Heart left ventricle (tissue), 16 donors: ENCODE results near the gene ATP1A2. TPM values are rescaled to one million over a fixed set of nuclear protein-coding genes. Genes with fewer than 3 reads are reported as not detected.

ENCODE experiments used
- ATAC-seq, 4 donors: fragments of 200-7000 bp; cut with Tn5 transposase; one replicate each; pipeline ENCODE4 v1.9.1; 2020 to 2022; ENCODE audit warnings: moderate library complexity in 4 of 4, mild to moderate bottlenecking in 3 of 4, moderate number of reproducible peaks in 1 of 4
- DNase-seq, 5 donors: peaks; one replicate each; pipeline ENCODE4 v3.0.0-alpha.2; 2020
- H3K27ac ChIP-seq, 12 donors: fragments of 200-600 bp; sonication (generic) in 4 of 12; one replicate each; pipeline versions ENCODE4 v1.5.0 to v1.8.0; 2016 to 2022; ENCODE audit warnings: mild to moderate bottlenecking in 2 of 12
- H3K27me3 ChIP-seq, 9 donors: fragments of 200-600 bp; sonication (generic) in 2 of 9; one replicate each; pipeline versions ENCODE4 v1.5.1 to v1.8.0; 2016 to 2022; ENCODE audit warnings: mild to moderate bottlenecking in 3 of 9
- H3K36me3 ChIP-seq, 9 donors: fragments of 200-600 bp; sonication (generic) in 2 of 9; one replicate each; pipeline versions ENCODE4 v1.5.0 to v1.8.0; 2018 to 2022; ENCODE audit warnings: mild to moderate bottlenecking in 2 of 9
- H3K4me1 ChIP-seq, 12 donors: fragments of 200-600 bp; sonication (generic) in 4 of 12; one replicate each; pipeline versions ENCODE4 v1.5.0 to v1.8.0; 2016 to 2022; ENCODE audit warnings: mild to moderate bottlenecking in 3 of 12
- H3K4me3 ChIP-seq, 12 donors: fragments of 200-600 bp; sonication (generic) in 4 of 12; one replicate each; pipeline versions ENCODE4 v1.5.0 to v1.8.0; 2017 to 2022; ENCODE audit warnings: mild to moderate bottlenecking in 9 of 12, moderate library complexity in 4 of 12
- H3K9me3 ChIP-seq, 12 donors: fragments of 200-600 bp; sonication (generic) in 4 of 12; one replicate each; pipeline versions ENCODE4 v1.5.0 to v1.8.0; 2016 to 2022; ENCODE audit warnings: mild to moderate bottlenecking in 1 of 12
- POLR2A ChIP-seq, 2 donors: fragments of 450-650 bp; IDR thresholded peaks; one replicate each; pipeline ENCODE4 v1.6.1; 2017; ENCODE audit warnings: antibody characterized with exemption in 2 of 2, mild to moderate bottlenecking in 2 of 2, moderate library complexity in 2 of 2
- WGBS, 4 donors: extraction: QIAGEN DNeasy Blood & Tissue Kit in 2 of 4; methylation state at CpG; one replicate each; pipeline versions ENCODE4 v1.1.5 to v1.1.7; 2013 to 2018; 5-methylcytosine and 5-hydroxymethylcytosine counted together
- intact Hi-C, 10 donors: fragments of 100-400 bp; cut with DNase I; formaldehyde crosslinking; loops; one replicate each; pipeline versions ENCODE4 v1.11.1 to v1.14.2; 2022
- polyA plus RNA-seq, 2 donors: library from polyadenylated mRNA; stranded (reverse); fragments of 200-250 nt; gene quantifications; one replicate each; pipeline ENCODE4 v1.2.3, GENCODE V29; 2013
- total RNA-seq, 9 donors: library from RNA; depleted of rRNA in 2 of 9; stranded (reverse); fragments of >200 nt in 2 of 9; fragmentation: NEBNext Ultra II Directional in 3 of 9; extraction: Animal tissue kit (Norgen Biotek cat#: 25700) in 3 of 9; gene quantifications; one replicate each; pipeline versions ENCODE4 v1.1.0 to v1.2.4, GENCODE V29; 2016 to 2023
- TF ChIP-seq, protein P1 (sequence below), 12 donors: fragments of 200-600 bp; sonication (generic) in 4 of 12; IDR thresholded peaks; one replicate each; pipeline versions ENCODE4 v1.5.0 to v1.8.0; 2018 to 2022; ENCODE audit warnings: antibody characterized with exemption in 12 of 12, mild to moderate bottlenecking in 5 of 12
- donor health status: ischemic (EF 13 %, LVEDD 7.1; RV severe dilation, severe dysfunction).
- donor health status: healthy with polysubstance abuse.
- donor health status: DM: no; HTN: yes; CAD: no.
- donor health status: DM: no; HTN: no; CAD: no.
- donor health status: ischemic (EF 25% LVEDD 6.9; RV normal size, moderate dysfunction).
- donor health status: ischemic (EF 25% LVEDD 5.7; RV mildly dilated, moderate dysfunction).
- donor health status: healthy.
- donor health status: DM: yes; HTN: yes; CAD: no.
- donor health status: ischemic (EF 35%, LVEDD 5.7; RV mildly dilated, moderate dysfunction).
- donor health status: nonischemic (EF 11% LVEDD 7.7; RV severe dilation, severe dysfunction).
- donor health status: DM: yes; HTN: yes; CAD: no.
- donor health status: PGD.
- donor health status: ischemic (EF 29% LVEDD 5.4; RV normal size, mild dysfunction).
- donor health status: nonischemic (EF 23%, LVEDD 6.1; RV moderate dilation, normal function).

The ATP1A2 gene
- total and polyA plus RNA-seq, 11 donors: 29.5 to 393 (median 255) TPM

DNA sequence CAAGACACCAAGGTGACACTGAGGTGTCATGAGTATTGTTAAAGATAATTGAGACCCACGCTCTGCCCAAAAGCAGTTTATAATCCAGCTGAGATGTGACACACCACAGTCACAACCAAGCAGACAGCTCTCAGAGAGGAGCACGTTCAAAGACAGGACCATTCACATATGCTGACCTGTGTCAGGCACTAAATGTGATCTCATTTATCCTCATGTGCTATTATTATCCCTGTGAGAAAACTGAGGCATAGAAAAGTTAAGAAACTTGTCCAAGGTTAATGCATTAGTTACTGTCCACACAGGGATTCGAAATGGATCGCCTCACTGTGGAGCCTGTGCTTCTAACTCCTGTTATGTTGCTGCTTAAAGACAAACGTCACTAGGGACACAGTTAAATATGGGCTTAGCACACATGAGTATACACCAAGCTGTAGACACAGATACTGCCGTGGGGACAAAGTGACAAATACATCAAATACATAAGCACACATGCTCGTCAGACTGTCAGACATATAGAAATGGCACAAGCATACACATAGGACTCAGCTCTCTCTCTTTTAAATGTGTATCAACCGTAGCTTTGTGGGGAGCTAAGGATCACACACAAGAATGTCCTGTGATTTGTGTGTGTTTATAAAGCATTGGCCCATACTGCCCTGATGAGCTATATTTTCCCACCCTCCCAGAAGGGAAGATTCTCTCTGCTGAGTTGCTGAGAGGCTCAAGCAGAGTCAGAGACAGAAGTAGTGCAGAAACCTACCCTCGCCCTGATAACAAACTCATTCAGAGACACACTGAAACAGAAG is 13.6 kb upstream of the ATP1A2 start:
- peak overlapping the region in 11 of 12 donors; percentile 34 to 95 (median 72) for H3K27ac ChIP-seq
- 53 to 63% (median 56%) methylated on average over 9 of the region's 9 CpGs for WGBS, 4 donors
- no peaks in the 10 kb centered on the region for H3K9me3 ChIP-seq
- H3K4me3 ChIP-seq: no peak overlapping the region
- DNase-seq: no peak
- no peaks in the 10 kb centered on the region for H3K36me3 ChIP-seq
- TF ChIP-seq, protein P1, sequence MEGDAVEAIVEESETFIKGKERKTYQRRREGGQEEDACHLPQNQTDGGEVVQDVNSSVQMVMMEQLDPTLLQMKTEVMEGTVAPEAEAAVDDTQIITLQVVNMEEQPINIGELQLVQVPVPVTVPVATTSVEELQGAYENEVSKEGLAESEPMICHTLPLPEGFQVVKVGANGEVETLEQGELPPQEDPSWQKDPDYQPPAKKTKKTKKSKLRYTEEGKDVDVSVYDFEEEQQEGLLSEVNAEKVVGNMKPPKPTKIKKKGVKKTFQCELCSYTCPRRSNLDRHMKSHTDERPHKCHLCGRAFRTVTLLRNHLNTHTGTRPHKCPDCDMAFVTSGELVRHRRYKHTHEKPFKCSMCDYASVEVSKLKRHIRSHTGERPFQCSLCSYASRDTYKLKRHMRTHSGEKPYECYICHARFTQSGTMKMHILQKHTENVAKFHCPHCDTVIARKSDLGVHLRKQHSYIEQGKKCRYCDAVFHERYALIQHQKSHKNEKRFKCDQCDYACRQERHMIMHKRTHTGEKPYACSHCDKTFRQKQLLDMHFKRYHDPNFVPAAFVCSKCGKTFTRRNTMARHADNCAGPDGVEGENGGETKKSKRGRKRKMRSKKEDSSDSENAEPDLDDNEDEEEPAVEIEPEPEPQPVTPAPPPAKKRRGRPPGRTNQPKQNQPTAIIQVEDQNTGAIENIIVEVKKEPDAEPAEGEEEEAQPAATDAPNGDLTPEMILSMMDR (IDR thresholded peaks at IDR 0.05): no peak
- TF ChIP-seq POLR2A (IDR thresholded peaks at IDR 0.05): no peak
- no peak for ATAC-seq
- H3K27me3 ChIP-seq: no peaks in the 10 kb centered on the region
- peaks cover 7 to 57% (median 35%) of the 10 kb centered on the region in 12 donors for H3K4me1 ChIP-seq
- intact Hi-C loops: loop anchor here in 9 of 10 donors (1.0 to 10.0 kb wide), 15 partner anchors 89 to 275 kb away; partner anchors contain the start of gene CASQ1 (in 4 of the 9)

DNA sequence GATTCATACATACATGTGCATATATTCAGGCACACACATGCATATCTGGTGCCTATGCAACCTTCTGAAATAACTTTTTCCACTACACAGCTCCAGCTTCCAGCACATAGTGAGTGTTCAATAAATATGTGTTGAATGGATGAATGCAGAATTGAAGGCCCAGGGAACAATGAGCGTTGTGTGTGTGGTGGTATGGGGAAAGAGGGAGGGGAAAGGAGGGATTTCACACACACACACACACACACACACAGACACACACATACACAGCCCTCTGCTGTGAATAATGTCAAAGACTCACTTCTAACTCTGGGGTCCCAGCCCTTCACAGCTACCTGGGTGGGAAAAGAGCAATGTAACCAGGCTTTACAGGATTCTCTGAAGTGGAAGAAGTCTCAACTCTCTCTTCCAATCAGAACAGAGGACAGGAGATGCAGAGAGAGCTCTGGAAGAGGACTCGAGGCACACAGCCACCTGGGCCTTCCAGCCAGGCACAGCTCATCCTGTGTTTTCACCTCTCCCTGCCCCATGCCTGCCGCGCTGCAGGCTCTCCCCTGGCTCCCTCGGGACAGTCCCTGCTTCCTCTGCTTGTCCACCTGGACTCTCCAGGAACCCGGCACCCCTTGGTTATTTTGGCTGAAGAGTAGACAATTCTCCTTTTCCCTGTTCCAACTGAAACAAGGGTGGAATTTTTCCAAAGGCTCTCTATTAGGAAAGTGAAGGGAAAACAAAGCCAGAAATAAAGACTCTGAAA is 11.7 kb upstream of the ATP1A2 start:
- no peaks in the 10 kb centered on the region for H3K36me3 ChIP-seq
- no peaks in the 10 kb centered on the region for H3K27me3 ChIP-seq
- no peak for TF ChIP-seq POLR2A (IDR thresholded peaks at IDR 0.05)
- TF ChIP-seq, protein P1 (IDR thresholded peaks at IDR 0.05): no peak
- ATAC-seq (no peak), DNase-seq (no peak)
- 51 to 67% (median 58%) methylated on average over 6 of the region's 6 CpGs for WGBS, 4 donors
- peak overlapping the region in 3 of 12 donors; percentile 32 to 95 (median 35) for H3K27ac ChIP-seq
- H3K4me1 ChIP-seq: peaks cover 0 to 45% (median 22%) of the 10 kb centered on the region in 12 donors
- no peak overlapping the region for H3K4me3 ChIP-seq
- H3K9me3 ChIP-seq: no peaks in the 10 kb centered on the region
- intact Hi-C loops: loop anchor here in 8 of 10 donors (5.0 to 10.0 kb wide), 7 partner anchors 88 to 273 kb away; partner anchors contain the start of gene CASQ1 (in 3 of the 8)

DNA sequence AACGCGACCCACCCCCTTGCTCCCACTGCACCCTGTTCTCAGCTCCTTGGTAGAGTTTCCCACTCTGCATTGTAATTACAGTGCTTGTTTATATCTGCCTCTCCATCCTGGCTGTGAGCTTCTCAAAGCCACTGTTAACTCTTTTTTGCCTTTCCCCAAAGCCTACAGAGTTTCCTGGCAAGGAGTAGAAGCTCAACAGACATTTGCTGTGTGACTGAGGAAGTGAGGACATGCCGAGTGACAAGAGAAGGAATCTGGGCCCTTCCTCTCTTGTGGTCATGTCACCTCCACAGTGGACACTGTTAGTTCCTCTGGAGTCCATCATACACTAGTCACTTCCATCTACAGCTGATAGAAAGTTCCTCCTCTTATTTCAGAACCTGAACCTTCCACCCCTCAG is 11.1 kb upstream of the ATP1A2 start:
- 61 to 69% (median 65%) methylated on average over 3 of the region's 3 CpGs for WGBS, 4 donors
- intact Hi-C loops: loop anchor here in 8 of 10 donors (5.0 to 10.0 kb wide), 7 partner anchors 88 to 273 kb away; partner anchors contain the start of gene CASQ1 (in 3 of the 8)
- H3K9me3 ChIP-seq: no peaks in the 10 kb centered on the region
- H3K36me3 ChIP-seq: no peaks in the 10 kb centered on the region
- peaks cover 0 to 40% (median 22%) of the 10 kb centered on the region in 12 donors for H3K4me1 ChIP-seq
- ATAC-seq (no peak), DNase-seq (no peak)
- TF ChIP-seq, protein P1 (IDR thresholded peaks at IDR 0.05): no peak
- TF ChIP-seq POLR2A (IDR thresholded peaks at IDR 0.05): no peak
- H3K27me3 ChIP-seq: no peaks in the 10 kb centered on the region
- H3K4me3 ChIP-seq: no peak overlapping the region
- peak overlapping the region in 3 of 12 donors; percentile 32 to 95 (median 35) for H3K27ac ChIP-seq

DNA sequence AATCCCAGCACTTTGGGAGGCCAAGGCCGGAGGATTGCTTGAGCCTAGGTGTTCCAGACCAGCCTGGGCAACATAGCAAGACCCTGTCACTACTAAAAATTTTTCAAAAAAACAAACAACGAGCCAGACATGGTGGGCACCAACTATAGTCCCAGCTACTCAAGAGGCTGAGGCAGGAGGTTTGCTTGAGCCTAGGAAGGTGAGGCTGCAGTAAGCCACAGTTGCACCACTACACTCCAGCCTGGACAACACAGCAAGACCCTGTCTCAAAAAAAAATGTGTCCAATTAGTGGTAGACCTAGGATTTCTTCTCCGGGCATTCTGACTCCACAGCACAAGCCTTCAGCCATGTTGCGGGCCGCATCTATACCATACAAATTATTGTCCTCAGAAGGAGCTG is 10.4 kb upstream of the ATP1A2 start:
- DNase-seq: no peak
- no peak overlapping the region for H3K4me3 ChIP-seq
- H3K27me3 ChIP-seq: no peaks in the 10 kb centered on the region
- H3K4me1 ChIP-seq: peaks cover 0 to 41% (median 22%) of the 10 kb centered on the region in 12 donors
- TF ChIP-seq, protein P1 (IDR thresholded peaks at IDR 0.05): no peak
- TF ChIP-seq POLR2A (IDR thresholded peaks at IDR 0.05): no peak
- no peaks in the 10 kb centered on the region for H3K9me3 ChIP-seq
- intact Hi-C loops: loop anchor here in 3 of 10 donors (5.0 to 10.0 kb wide), 6 partner anchors 82 to 270 kb away; partner anchors contain the start of genes CASQ1 (in 1 of the 3) and PEX19 (in 1 of the 3)
- WGBS, 4 donors: 98 to 99% (median 99%) methylated on average over 5 of the region's 5 CpGs
- no peak for ATAC-seq
- no peaks in the 10 kb centered on the region for H3K36me3 ChIP-seq
- no peak overlapping the region for H3K27ac ChIP-seq
